ENCODE measurements around the gene CDH12.

DNA sequence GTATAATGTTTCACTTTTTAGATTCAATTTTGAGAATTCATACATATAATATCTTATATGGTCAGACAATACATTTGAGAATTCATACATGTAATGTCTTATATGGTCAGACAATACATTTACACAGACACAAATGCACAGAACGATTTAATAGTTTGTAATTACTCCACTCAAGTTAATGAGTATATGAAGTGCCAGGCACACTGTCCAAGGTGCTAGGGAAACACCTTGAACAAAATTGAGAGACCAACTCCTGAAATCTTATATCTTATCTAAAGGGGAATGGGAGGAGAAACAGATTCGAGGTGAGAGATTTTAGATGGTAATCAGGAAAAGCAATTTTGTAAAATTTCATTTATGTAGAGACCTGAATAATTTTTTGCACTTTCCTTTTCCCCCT is 994.7 kb downstream of the CDH12 start:
- no peak for TF ChIP-seq ARNTL (CRISPR knock-in tag; IDR thresholded peaks at IDR 0.05; ENCODE audit: borderline replicate concordance, low read depth)
- TF ChIP-seq ZNF565 (CRISPR knock-in tag; conservative IDR thresholded peaks at IDR 0.05; ENCODE audit: low read depth), result no peak
- TF ChIP-seq, protein P1, sequence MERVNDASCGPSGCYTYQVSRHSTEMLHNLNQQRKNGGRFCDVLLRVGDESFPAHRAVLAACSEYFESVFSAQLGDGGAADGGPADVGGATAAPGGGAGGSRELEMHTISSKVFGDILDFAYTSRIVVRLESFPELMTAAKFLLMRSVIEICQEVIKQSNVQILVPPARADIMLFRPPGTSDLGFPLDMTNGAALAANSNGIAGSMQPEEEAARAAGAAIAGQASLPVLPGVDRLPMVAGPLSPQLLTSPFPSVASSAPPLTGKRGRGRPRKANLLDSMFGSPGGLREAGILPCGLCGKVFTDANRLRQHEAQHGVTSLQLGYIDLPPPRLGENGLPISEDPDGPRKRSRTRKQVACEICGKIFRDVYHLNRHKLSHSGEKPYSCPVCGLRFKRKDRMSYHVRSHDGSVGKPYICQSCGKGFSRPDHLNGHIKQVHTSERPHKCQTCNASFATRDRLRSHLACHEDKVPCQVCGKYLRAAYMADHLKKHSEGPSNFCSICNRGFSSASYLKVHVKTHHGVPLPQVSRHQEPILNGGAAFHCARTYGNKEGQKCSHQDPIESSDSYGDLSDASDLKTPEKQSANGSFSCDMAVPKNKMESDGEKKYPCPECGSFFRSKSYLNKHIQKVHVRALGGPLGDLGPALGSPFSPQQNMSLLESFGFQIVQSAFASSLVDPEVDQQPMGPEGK (CRISPR knock-in tag; IDR thresholded peaks at IDR 0.05; ENCODE audit: borderline replicate concordance), result no peak
- TF ChIP-seq, protein P2, sequence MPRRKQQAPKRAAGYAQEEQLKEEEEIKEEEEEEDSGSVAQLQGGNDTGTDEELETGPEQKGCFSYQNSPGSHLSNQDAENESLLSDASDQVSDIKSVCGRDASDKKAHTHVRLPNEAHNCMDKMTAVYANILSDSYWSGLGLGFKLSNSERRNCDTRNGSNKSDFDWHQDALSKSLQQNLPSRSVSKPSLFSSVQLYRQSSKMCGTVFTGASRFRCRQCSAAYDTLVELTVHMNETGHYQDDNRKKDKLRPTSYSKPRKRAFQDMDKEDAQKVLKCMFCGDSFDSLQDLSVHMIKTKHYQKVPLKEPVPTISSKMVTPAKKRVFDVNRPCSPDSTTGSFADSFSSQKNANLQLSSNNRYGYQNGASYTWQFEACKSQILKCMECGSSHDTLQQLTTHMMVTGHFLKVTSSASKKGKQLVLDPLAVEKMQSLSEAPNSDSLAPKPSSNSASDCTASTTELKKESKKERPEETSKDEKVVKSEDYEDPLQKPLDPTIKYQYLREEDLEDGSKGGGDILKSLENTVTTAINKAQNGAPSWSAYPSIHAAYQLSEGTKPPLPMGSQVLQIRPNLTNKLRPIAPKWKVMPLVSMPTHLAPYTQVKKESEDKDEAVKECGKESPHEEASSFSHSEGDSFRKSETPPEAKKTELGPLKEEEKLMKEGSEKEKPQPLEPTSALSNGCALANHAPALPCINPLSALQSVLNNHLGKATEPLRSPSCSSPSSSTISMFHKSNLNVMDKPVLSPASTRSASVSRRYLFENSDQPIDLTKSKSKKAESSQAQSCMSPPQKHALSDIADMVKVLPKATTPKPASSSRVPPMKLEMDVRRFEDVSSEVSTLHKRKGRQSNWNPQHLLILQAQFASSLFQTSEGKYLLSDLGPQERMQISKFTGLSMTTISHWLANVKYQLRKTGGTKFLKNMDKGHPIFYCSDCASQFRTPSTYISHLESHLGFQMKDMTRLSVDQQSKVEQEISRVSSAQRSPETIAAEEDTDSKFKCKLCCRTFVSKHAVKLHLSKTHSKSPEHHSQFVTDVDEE (CRISPR knock-in tag; IDR thresholded peaks at IDR 0.05), result no peak
- TF ChIP-seq RARB (CRISPR knock-in tag; IDR thresholded peaks at IDR 0.05), result no peak
- no peak for TF ChIP-seq ESRRG (CRISPR knock-in tag; IDR thresholded peaks at IDR 0.05)
- no peak for TF ChIP-seq BACH2 (CRISPR knock-in tag; IDR thresholded peaks at IDR 0.05; ENCODE audit: borderline replicate concordance)
- TF ChIP-seq, protein P3, sequence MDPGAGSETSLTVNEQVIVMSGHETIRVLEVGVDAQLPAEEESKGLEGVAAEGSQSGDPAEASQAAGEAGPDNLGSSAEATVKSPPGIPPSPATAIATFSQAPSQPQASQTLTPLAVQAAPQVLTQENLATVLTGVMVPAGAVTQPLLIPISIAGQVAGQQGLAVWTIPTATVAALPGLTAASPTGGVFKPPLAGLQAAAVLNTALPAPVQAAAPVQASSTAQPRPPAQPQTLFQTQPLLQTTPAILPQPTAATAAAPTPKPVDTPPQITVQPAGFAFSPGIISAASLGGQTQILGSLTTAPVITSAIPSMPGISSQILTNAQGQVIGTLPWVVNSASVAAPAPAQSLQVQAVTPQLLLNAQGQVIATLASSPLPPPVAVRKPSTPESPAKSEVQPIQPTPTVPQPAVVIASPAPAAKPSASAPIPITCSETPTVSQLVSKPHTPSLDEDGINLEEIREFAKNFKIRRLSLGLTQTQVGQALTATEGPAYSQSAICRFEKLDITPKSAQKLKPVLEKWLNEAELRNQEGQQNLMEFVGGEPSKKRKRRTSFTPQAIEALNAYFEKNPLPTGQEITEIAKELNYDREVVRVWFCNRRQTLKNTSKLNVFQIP (CRISPR knock-in tag; IDR thresholded peaks at IDR 0.05; ENCODE audit: borderline replicate concordance, low read depth), result no peak
- TF ChIP-seq, protein P4, sequence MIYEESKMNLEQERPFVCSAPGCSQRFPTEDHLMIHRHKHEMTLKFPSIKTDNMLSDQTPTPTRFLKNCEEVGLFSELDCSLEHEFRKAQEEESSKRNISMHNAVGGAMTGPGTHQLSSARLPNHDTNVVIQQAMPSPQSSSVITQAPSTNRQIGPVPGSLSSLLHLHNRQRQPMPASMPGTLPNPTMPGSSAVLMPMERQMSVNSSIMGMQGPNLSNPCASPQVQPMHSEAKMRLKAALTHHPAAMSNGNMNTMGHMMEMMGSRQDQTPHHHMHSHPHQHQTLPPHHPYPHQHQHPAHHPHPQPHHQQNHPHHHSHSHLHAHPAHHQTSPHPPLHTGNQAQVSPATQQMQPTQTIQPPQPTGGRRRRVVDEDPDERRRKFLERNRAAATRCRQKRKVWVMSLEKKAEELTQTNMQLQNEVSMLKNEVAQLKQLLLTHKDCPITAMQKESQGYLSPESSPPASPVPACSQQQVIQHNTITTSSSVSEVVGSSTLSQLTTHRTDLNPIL (CRISPR knock-in tag; IDR thresholded peaks at IDR 0.05; ENCODE audit: low read depth), result no peak
